LNCAP (cell line): ENCODE measurements around the gene DNMT3L.

ENCODE experiments used
- CTCF ChIP-seq: fragments of 450-650 bp; IDR thresholded peaks from 2 replicates; pipeline ENCODE4 v1.5.1; 2017; ENCODE audit warnings: mild to moderate bottlenecking

DNMT3L gene

GRCh38 chr21:44286716-44287632, 25.3 kb upstream of the DNMT3L start:
- no peak for TF ChIP-seq CTCF

- no peak for TF ChIP-seq CTCF
These were observed 24.5 kb upstream of the DNMT3L start for GRCh38 chr21:44286086-44286715.

GRCh38 chr21:44285138-44285992, 23.7 kb upstream of the DNMT3L start, which contains the start of gene AIRE:
Gene AIRE (plus strand): TSS chr21:44285876. CDS start chr21:44286007, 131 bp downstream.
- no peak for TF ChIP-seq CTCF

GRCh38 chr21:44283948-44284347, 22.3 kb upstream of the DNMT3L start:
- no peak for TF ChIP-seq CTCF

GRCh38 chr21:44282370-44282769, 20.7 kb upstream of the DNMT3L start:
- TF ChIP-seq CTCF, result no peak

- no peak for TF ChIP-seq CTCF
These were observed 20.1 kb upstream of the DNMT3L start for GRCh38 chr21:44281801-44282200.
